Gastroesophageal sphincter (tissue), 3 donors: Measurements from ENCODE around the gene PHLPP1.

Experiments used
- CTCF ChIP-seq, 4 experiments: fragments of 200-600 bp in 2 of 4; fragments of 450-650 bp in 2 of 4; sonication (generic) in 1 of 4; IDR thresholded peaks; one replicate each; pipeline ENCODE4 v1.5.1; 2017 to 2019; ENCODE audit warnings: antibody characterized with exemption in 4 of 4, mild to moderate bottlenecking in 2 of 4, moderate library complexity in 2 of 4
- POLR2AphosphoS5 ChIP-seq: sonication (generic); formaldehyde crosslinking; IDR thresholded peaks from one replicate; pipeline ENCODE4 v1.6.1; 2017; ENCODE audit warnings: antibody characterized with exemption

DNA sequence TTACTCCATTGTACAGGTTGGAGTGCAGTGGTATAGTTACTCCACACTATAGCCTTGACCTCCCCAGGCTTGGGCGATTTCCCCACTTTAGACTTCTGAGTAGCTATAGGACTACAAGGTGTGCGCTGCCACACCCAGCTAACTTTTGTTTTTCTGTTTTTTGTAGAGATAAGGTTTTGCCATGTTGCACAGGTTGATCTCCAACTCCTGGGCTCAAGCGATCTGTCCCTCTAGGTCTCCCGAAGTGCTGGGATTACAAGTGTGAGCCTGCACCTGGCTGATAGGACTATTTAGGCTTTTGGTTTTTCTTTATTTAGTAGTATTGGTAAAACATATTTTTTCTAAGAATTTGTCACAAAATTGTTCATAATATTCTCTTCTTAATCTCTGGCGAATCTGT is 121.7 kb downstream of the PHLPP1 start:
- TF ChIP-seq CTCF (IDR thresholded peaks at IDR 0.05) (no peak), POLR2AphosphoS5 (no peak)
